HEK293 (cell line): ENCODE measurements around the gene HSD17B10.
A peak's percentile ranks its signal among the peaks of the same experiment; 100 is the strongest.

ENCODE experiments used
- CTCF ChIA-PET: fragments of 350-600 bp; formaldehyde crosslinking; extraction: SDS; loops from one replicate; lab custom pipeline; 2021; ENCODE audit warnings: antibody characterized with exemption; lab: Yijun Ruan, JAX
- POLR2A ChIA-PET: fragments of 300-600 bp; formaldehyde crosslinking; extraction: SDS; loops from one replicate; lab custom pipeline; 2020; ENCODE audit warnings: antibody characterized with exemption, inconsistent platforms; lab: Yijun Ruan, JAX
- H3K27ac ChIP-seq: fragments of 200-500 bp; sonication (Bioruptor generic); 2 replicates; pipeline ENCODE4 v1.5.1; 2014; ENCODE audit warnings: low read depth, low read length, control low read depth, inconsistent platforms; ENCODE audit errors: extremely low read depth
- H3K36me3 ChIP-seq, 2 experiments: fragments of 200-500 bp in 1 of 2; sonication (Bioruptor generic) in 1 of 2; 1 replicate in 1 of 2; 2 replicates in 1 of 2; pipeline ENCODE4 v1.5.1; 2014 to 2017; ENCODE audit warnings: inconsistent platforms in 2 of 2, low read length in 2 of 2; ENCODE audit not compliant: control insufficient read depth in 2 of 2, insufficient read depth in 1 of 2
- H3K4me1 ChIP-seq: fragments of 200-500 bp; sonication (Bioruptor generic); 2 replicates; pipeline ENCODE4 v1.5.1; 2014; ENCODE audit warnings: mild to moderate bottlenecking, low read length, inconsistent platforms; ENCODE audit not compliant: control insufficient read depth, insufficient read depth
- H3K4me3 ChIP-seq: 2 replicates; pipeline ENCODE4 v1.5.1; 2011; ENCODE audit warnings: low read depth, mild to moderate bottlenecking, control low read depth, low read length, moderate library complexity
- H3K9me3 ChIP-seq: fragments of 200-500 bp; sonication (Bioruptor generic); 2 replicates; pipeline ENCODE4 v1.5.1; 2014; ENCODE audit warnings: low read depth, low read length, inconsistent platforms; ENCODE audit not compliant: control insufficient read depth, insufficient read depth
- AEBP2 ChIP-seq: fragments of 450-650 bp; formaldehyde crosslinking; IDR thresholded peaks from 2 replicates; pipeline ENCODE4 v1.5.1; 2016; ENCODE audit warnings: missing biosample characterization, missing genetic modification characterization, borderline replicate concordance
- CTCF ChIP-seq: fragments of 450-650 bp; formaldehyde crosslinking; IDR thresholded peaks from 2 replicates; pipeline ENCODE4 v1.5.1; 2016; ENCODE audit warnings: missing biosample characterization, missing genetic modification characterization
- EGR2 ChIP-seq: fragments of 450-650 bp; formaldehyde crosslinking; IDR thresholded peaks from 2 replicates; pipeline ENCODE4 v1.5.1; 2016; ENCODE audit warnings: low read depth, missing biosample characterization, missing genetic modification characterization
- GLIS2 ChIP-seq: fragments of 450-650 bp; formaldehyde crosslinking; IDR thresholded peaks from 2 replicates; pipeline ENCODE4 v1.5.1; 2016; ENCODE audit warnings: missing biosample characterization, missing genetic modification characterization
- HOXA7 ChIP-seq: sonication (generic); formaldehyde crosslinking; IDR thresholded peaks from 2 replicates; pipeline ENCODE4 v1.8.1; 2022; ENCODE audit warnings: missing genetic modification reagents, borderline replicate concordance
- HOXD13 ChIP-seq: sonication (generic); formaldehyde crosslinking; IDR thresholded peaks from 2 replicates; pipeline ENCODE4 v1.8.0; 2022; ENCODE audit warnings: missing genetic modification reagents, borderline replicate concordance
- IKZF3 ChIP-seq: fragments of 450-650 bp; IDR thresholded peaks from 2 replicates; pipeline ENCODE4 v1.5.0; 2018; ENCODE audit warnings: missing biosample characterization, mild to moderate bottlenecking, missing genetic modification characterization, moderate library complexity
- INSM2 ChIP-seq: fragments of 450-650 bp; formaldehyde crosslinking; IDR thresholded peaks from 2 replicates; pipeline ENCODE4 v1.5.1; 2016; ENCODE audit warnings: missing biosample characterization, missing genetic modification characterization
- KLF17 ChIP-seq: fragments of 450-650 bp; formaldehyde crosslinking; IDR thresholded peaks from 2 replicates; pipeline ENCODE4 v1.5.1; 2016; ENCODE audit warnings: missing biosample characterization, missing genetic modification characterization
- PRDM1 ChIP-seq: fragments of 450-650 bp; formaldehyde crosslinking; IDR thresholded peaks from 2 replicates; pipeline ENCODE4; 2016; ENCODE audit warnings: missing biosample characterization, missing genetic modification characterization
- RBAK ChIP-seq: fragments of 450-650 bp; formaldehyde crosslinking; IDR thresholded peaks from 2 replicates; pipeline ENCODE4 v1.5.1; 2016; ENCODE audit warnings: missing biosample characterization, missing genetic modification characterization
- REPIN1 ChIP-seq: fragments of 450-650 bp; formaldehyde crosslinking; IDR thresholded peaks from 2 replicates; pipeline ENCODE4 v1.5.1; 2017; ENCODE audit warnings: missing biosample characterization, missing genetic modification characterization, low read depth
- SP7 ChIP-seq: fragments of 450-650 bp; formaldehyde crosslinking; IDR thresholded peaks from 2 replicates; pipeline ENCODE4 v1.5.1; 2016; ENCODE audit warnings: missing biosample characterization, missing genetic modification characterization
- ZFHX2 ChIP-seq: fragments of 450-650 bp; formaldehyde crosslinking; conservative IDR thresholded peaks from 2 replicates; pipeline ENCODE4 v1.5.1; 2016; ENCODE audit warnings: missing biosample characterization, missing genetic modification characterization
- ZNF114 ChIP-seq: fragments of 450-650 bp; formaldehyde crosslinking; IDR thresholded peaks from 2 replicates; pipeline ENCODE4 v1.5.0; 2017; ENCODE audit warnings: missing biosample characterization, missing genetic modification characterization
- ZNF23 ChIP-seq: fragments of 450-650 bp; formaldehyde crosslinking; IDR thresholded peaks from 2 replicates; pipeline ENCODE4 v1.5.1; 2016; ENCODE audit warnings: missing biosample characterization, missing genetic modification characterization, borderline replicate concordance
- ZNF248 ChIP-seq: fragments of 450-650 bp; formaldehyde crosslinking; IDR thresholded peaks from 2 replicates; pipeline ENCODE4 v1.5.1; 2017; ENCODE audit warnings: missing biosample characterization, missing genetic modification characterization
- ZNF302 ChIP-seq: fragments of 450-650 bp; formaldehyde crosslinking; IDR thresholded peaks from 2 replicates; pipeline ENCODE4 v1.5.1; 2016; ENCODE audit warnings: missing biosample characterization, missing genetic modification characterization, low read depth
- ZNF394 ChIP-seq: fragments of 450-650 bp; formaldehyde crosslinking; IDR thresholded peaks from 2 replicates; pipeline ENCODE4 v1.5.1; 2016; ENCODE audit warnings: missing biosample characterization, missing genetic modification characterization, mild to moderate bottlenecking, moderate library complexity, borderline replicate concordance
- ZNF423 ChIP-seq: fragments of 450-650 bp; formaldehyde crosslinking; IDR thresholded peaks from 2 replicates; pipeline ENCODE4 v1.5.1; 2016; ENCODE audit warnings: missing biosample characterization, missing genetic modification characterization
- ZNF473 ChIP-seq: fragments of 450-650 bp; formaldehyde crosslinking; IDR thresholded peaks from 2 replicates; pipeline ENCODE4 v1.5.1; 2017; ENCODE audit warnings: missing biosample characterization, missing genetic modification characterization
- ZNF530 ChIP-seq: fragments of 450-650 bp; formaldehyde crosslinking; IDR thresholded peaks from 2 replicates; pipeline ENCODE4 v1.5.1; 2016; ENCODE audit warnings: low read depth, missing biosample characterization, missing genetic modification characterization
- ZNF571 ChIP-seq: fragments of 450-650 bp; formaldehyde crosslinking; IDR thresholded peaks from 2 replicates; pipeline ENCODE4 v1.5.0; 2017; ENCODE audit warnings: missing biosample characterization, missing genetic modification characterization
- ZNF585B ChIP-seq: fragments of 450-650 bp; formaldehyde crosslinking; IDR thresholded peaks from 2 replicates; pipeline ENCODE4 v1.5.1; 2016; ENCODE audit warnings: missing biosample characterization, missing genetic modification characterization
- ZNF596 ChIP-seq: fragments of 450-650 bp; IDR thresholded peaks from 2 replicates; pipeline ENCODE4 v1.5.0; 2018; ENCODE audit warnings: missing biosample characterization, mild to moderate bottlenecking, missing genetic modification characterization, moderate library complexity
- ZNF600 ChIP-seq: fragments of 450-650 bp; formaldehyde crosslinking; IDR thresholded peaks from 2 replicates; pipeline ENCODE4 v1.5.1; 2016; ENCODE audit warnings: missing biosample characterization, missing genetic modification characterization
- ZNF629 ChIP-seq: fragments of 450-650 bp; formaldehyde crosslinking; IDR thresholded peaks from 2 replicates; pipeline ENCODE4 v1.5.1; 2017; ENCODE audit warnings: missing biosample characterization, missing genetic modification characterization
- ZNF654 ChIP-seq: fragments of 450-650 bp; formaldehyde crosslinking; IDR thresholded peaks from 2 replicates; pipeline ENCODE4 v1.5.1; 2016; ENCODE audit warnings: low read depth, missing biosample characterization, missing genetic modification characterization
- ZNF664 ChIP-seq: fragments of 450-650 bp; formaldehyde crosslinking; IDR thresholded peaks from 2 replicates; pipeline ENCODE4 v1.5.1; 2016; ENCODE audit warnings: missing biosample characterization, missing genetic modification characterization
- ZSCAN4 ChIP-seq: fragments of 450-650 bp; formaldehyde crosslinking; IDR thresholded peaks from 2 replicates; pipeline ENCODE4 v1.5.1; 2017; ENCODE audit warnings: missing biosample characterization, missing genetic modification characterization

HSD17B10 gene

GRCh38 chrX:53398216-53398615, 36.0 kb downstream of the HSD17B10 start:
- no peaks in the 10 kb centered on the region for H3K9me3 ChIP-seq
- H3K27ac ChIP-seq = no peak overlapping the region
- ChIA-PET POLR2A (interaction anchor here (0.7 to 0.9 kb wide), 2 partner anchors 24 to 79 kb away, joined by 4 read pairs; partner anchors contain the start of genes RIBC1 and SMC1A), CTCF (no interaction called here)
- peaks cover 95 to 100% of the 10 kb centered on the region in 2 experiments for H3K36me3 ChIP-seq
- no peak overlapping the region for H3K4me3 ChIP-seq
- TF ChIP-seq ZNF571 (tag by site-specific recombination) = no peak
- TF ChIP-seq ZNF473 = no peak
- TF ChIP-seq INSM2 (tag by site-specific recombination) = no peak
- TF ChIP-seq ZNF596 = no peak
- TF ChIP-seq HOXA7 = no peak
- TF ChIP-seq ZNF302 = no peak
- no peak for TF ChIP-seq KLF17
- no peak for TF ChIP-seq SP7 (tag by site-specific recombination)
- no peak for TF ChIP-seq ZNF248 (tag by site-specific recombination)
- no peak for TF ChIP-seq ZNF629 (tag by site-specific recombination)
- TF ChIP-seq GLIS2 (tag by site-specific recombination) = no peak
- H3K4me1 ChIP-seq = no peaks in the 10 kb centered on the region

GRCh38 chrX:53395605-53396298, 38.4 kb downstream of the HSD17B10 start:
- Histone ChIP-seq H3K27ac (no peak overlapping the region; the same call in 1 of the 2 replicates), H3K9me3 (no peaks in the 10 kb centered on the region), H3K4me3 (no peak overlapping the region), H3K36me3 (peaks cover 90 to 100% of the 10 kb centered on the region in 2 experiments), H3K4me1 (no peaks in the 10 kb centered on the region)
- ChIA-PET POLR2A (interaction anchor here (4.0 kb wide), 1 partner anchor 27 kb away, joined by 19 read pairs; the partner anchor contains the start of genes RIBC1 and SMC1A), CTCF (interaction anchor here (0.6 to 3.2 kb wide), 3 partner anchors 41 to 111 kb away, joined by 3 to 19 read pairs (median 5); no protein-coding TSS in a partner anchor)
- TF ChIP-seq ZNF600 (tag by site-specific recombination) (0 out of 2 replicates have a peak, but pooled peaks have one; percentile 17), ZNF114 (tag by site-specific recombination) (no peak), IKZF3 (no peak), RBAK (tag by site-specific recombination) (no peak), CTCF (tag by site-specific recombination) (0 out of 2 replicates have a peak, but pooled peaks have one; percentile 18), ZNF585B (tag by site-specific recombination) (no peak), HOXD13 (CRISPR knock-in tag) (no peak), PRDM1 (tag by site-specific recombination) (peak; percentile 81), ZNF530 (tag by site-specific recombination) (no peak), ZFHX2 (tag by site-specific recombination) (peak; percentile 67), EGR2 (peak; percentile 68; the same call in 1 of the 2 replicates), ZNF423 (no peak), ZSCAN4 (no peak), ZNF23 (no peak), ZNF654 (tag by site-specific recombination) (no peak), REPIN1 (no peak), ZNF596 (no peak), ZNF664 (tag by site-specific recombination) (no peak), ZNF394 (tag by site-specific recombination) (no peak), AEBP2 (tag by site-specific recombination) (no peak)
- TF ChIP-seq, all 188 proteins: peak for 5
